BJ (cell line): Measurements from ENCODE around the gene TADA1. TPM values are rescaled to one million over a fixed set of nuclear protein-coding genes. Genes with fewer than 3 reads are reported as not detected.

Source experiments
- CTCF ChIA-PET: fragments of 350-600 bp; formaldehyde crosslinking; extraction: SDS; loops from one replicate; lab custom pipeline; 2021; ENCODE audit warnings: antibody characterized with exemption, inconsistent platforms; lab: Yijun Ruan, JAX
- POLR2A ChIA-PET: fragments of 300-600 bp; sonication (Branson Sonifier 250); formaldehyde crosslinking; extraction: SDS; loops from one replicate; lab custom pipeline; 2021; ENCODE audit warnings: antibody characterized with exemption; lab: Charles Lee
- DNase-seq: peaks from one replicate; pipeline ENCODE4 v3.0.0-alpha.2; 2011; ENCODE audit warnings: low read depth
- H3K27me3 ChIP-seq: 2 replicates; pipeline ENCODE4 v1.6.0; 2011; ENCODE audit warnings: low read length; ENCODE audit not compliant: control insufficient read depth, insufficient read depth
- H3K36me3 ChIP-seq: 2 replicates; pipeline ENCODE4 v1.5.1; 2011; ENCODE audit warnings: low read length; ENCODE audit not compliant: control insufficient read depth, insufficient read depth
- H3K4me3 ChIP-seq: 2 replicates; pipeline ENCODE4 v1.5.1; 2011; ENCODE audit warnings: low read depth, mild to moderate bottlenecking, control low read depth, low read length
- CTCF ChIP-seq: IDR thresholded peaks from 2 replicates; pipeline ENCODE4 v1.5.1; 2011; ENCODE audit warnings: low read depth, mild to moderate bottlenecking, control low read depth, inconsistent platforms, low read length, moderate library complexity; ENCODE audit not compliant: insufficient read depth
- polyA plus RNA-seq: library from polyadenylated mRNA; depleted of rRNA; stranded (reverse); fragments of >200 nt; gene quantifications from 2 replicates; pipeline ENCODE4 v1.2.3, GENCODE V29; 2011

Gene TADA1
- polyA plus RNA-seq, 1 experiment: 6.6 TPM

GRCh38 chr1:166899769-166900168 is 23.7 kb upstream of the TADA1 start:
- no peak for DNase-seq
- H3K36me3 ChIP-seq: no peaks in the 10 kb centered on the region
- H3K4me3 ChIP-seq: no peak overlapping the region
- no peak for TF ChIP-seq CTCF
- H3K27me3 ChIP-seq: no peaks in the 10 kb centered on the region
- POLR2A ChIA-PET: no interaction called here
- CTCF ChIA-PET: no interaction called here

- H3K4me3 ChIP-seq: no peak overlapping the region
- TF ChIP-seq CTCF: no peak
- DNase-seq: no peak
- no peaks in the 10 kb centered on the region for H3K36me3 ChIP-seq
- CTCF ChIA-PET: interaction anchor here (2.5 kb wide), 1 partner anchor 15 kb away, joined by 9 read pairs; no protein-coding TSS in a partner anchor
- POLR2A ChIA-PET: no interaction called here
- no peaks in the 10 kb centered on the region for H3K27me3 ChIP-seq
These were observed 19.7 kb upstream of the TADA1 start for GRCh38 chr1:166895766-166896165.

GRCh38 chr1:166889776-166890175 is 13.7 kb upstream of the TADA1 start:
- Histone ChIP-seq H3K36me3 (no peaks in the 10 kb centered on the region), H3K4me3 (no peak overlapping the region), H3K27me3 (peaks cover 5% of the 10 kb centered on the region)
- no peak for DNase-seq
- ChIA-PET CTCF (interaction anchor here (3.1 kb wide), 1 partner anchor 169 kb away, joined by 11 read pairs; no protein-coding TSS in a partner anchor), POLR2A (no interaction called here)
- TF ChIP-seq CTCF: no peak

- POLR2A ChIA-PET: no interaction called here
- peaks cover 7% of the 10 kb centered on the region for H3K27me3 ChIP-seq
- H3K36me3 ChIP-seq: no peaks in the 10 kb centered on the region
- CTCF ChIA-PET: no interaction called here
- no peak for DNase-seq
- no peak overlapping the region for H3K4me3 ChIP-seq
- TF ChIP-seq CTCF: no peak
These were observed 12.5 kb upstream of the TADA1 start for GRCh38 chr1:166888373-166889111.

- H3K4me3 ChIP-seq: no peak overlapping the region
- TF ChIP-seq CTCF: no peak
- ChIA-PET POLR2A (no interaction called here), CTCF (interaction anchor here (0.6 to 7.9 kb wide), 9 partner anchors 10 to 648 kb away, joined by 3 to 73 read pairs (median 4); no protein-coding TSS in a partner anchor)
- DNase-seq: no peak
- no peaks in the 10 kb centered on the region for H3K36me3 ChIP-seq
- peaks cover 8% of the 10 kb centered on the region for H3K27me3 ChIP-seq
These were observed 8.9 kb upstream of the TADA1 start for GRCh38 chr1:166884971-166885370.
